CD14-positive monocyte (primary cell): ENCODE measurements around the gene GSC. TPM values are rescaled to one million over a fixed set of nuclear protein-coding genes. Genes with fewer than 3 reads are reported as not detected.
"Not testable (repeated sequence)": the region's sequence is repeated elsewhere in the genome, so short reads cannot be mapped to it uniquely, and the experiment has no call there.

Experiments
- DNase-seq, 3 donors: peaks; one replicate each; pipeline ENCODE4 v3.0.0-alpha.2; 2011 to 2022
- H2AFZ ChIP-seq: 2 replicates; pipeline ENCODE4 v1.6.0; 2012; ENCODE audit warnings: mild to moderate bottlenecking, low read depth, low read length, inconsistent platforms; ENCODE audit not compliant: insufficient read depth, poor library complexity, severe bottlenecking
- H3K27ac ChIP-seq, 2 donors: 1 replicate in 1 of 2; 2 replicates in 1 of 2; pipeline ENCODE4 v1.5.1; 2012 to 2013; ENCODE audit warnings: low read length in 2 of 2, control low read depth in 1 of 2, inconsistent platforms in 1 of 2, low read depth in 1 of 2, mild to moderate bottlenecking in 1 of 2
- H3K27me3 ChIP-seq, 2 donors: one replicate each; pipeline versions ENCODE4 v1.6.0 to v1.6.1; 2011 to 2013; ENCODE audit warnings: low read length in 2 of 2; ENCODE audit not compliant: control insufficient read depth in 2 of 2, insufficient read depth in 2 of 2
- H3K36me3 ChIP-seq, 2 donors: replicated peaks in 1 of 2; 1 replicate in 1 of 2; 2 replicates in 1 of 2; pipeline versions ENCODE4 v1.5.1 to v1.6.1; 2012 to 2013; ENCODE audit warnings: low read length in 2 of 2, control low read depth in 1 of 2, inconsistent platforms in 1 of 2, mild to moderate bottlenecking in 1 of 2; ENCODE audit not compliant: insufficient read depth in 2 of 2, control insufficient read depth in 1 of 2
- H3K4me1 ChIP-seq, 2 donors: 1 replicate in 1 of 2; 2 replicates in 1 of 2; pipeline versions ENCODE4 v1.5.1 to v1.6.1; 2012 to 2013; ENCODE audit warnings: low read length in 2 of 2, control low read depth in 1 of 2, inconsistent platforms in 1 of 2, mild to moderate bottlenecking in 1 of 2, moderate library complexity in 1 of 2; ENCODE audit not compliant: insufficient read depth in 2 of 2, control insufficient read depth in 1 of 2
- H3K4me2 ChIP-seq: replicated peaks from 2 replicates; pipeline ENCODE3; 2012; ENCODE audit warnings: low read length, moderate library complexity, mild to moderate bottlenecking; ENCODE audit not compliant: poor library complexity, severe bottlenecking; ENCODE audit errors: extremely low read depth
- H3K4me3 ChIP-seq, 3 experiments: fragments of 200-600 bp in 1 of 3; sonication (generic) in 1 of 3; replicated peaks in 1 of 3; 1 replicate in 2 of 3; 2 replicates in 1 of 3; pipeline ENCODE4 v1.5.1; 2011 to 2013; ENCODE audit warnings: low read length in 3 of 3, mild to moderate bottlenecking in 3 of 3, control low read depth in 2 of 3, low read depth in 2 of 3, inconsistent platforms in 1 of 3, moderate library complexity in 1 of 3
- H3K79me2 ChIP-seq: 2 replicates; pipeline ENCODE4 v1.6.0; 2012; ENCODE audit warnings: mild to moderate bottlenecking, control low read depth, inconsistent platforms, low read length, moderate library complexity; ENCODE audit not compliant: insufficient read depth
- H3K9ac ChIP-seq: 2 replicates; pipeline ENCODE4 v1.6.0; 2017; ENCODE audit warnings: low read length, mild to moderate bottlenecking; ENCODE audit not compliant: insufficient read depth, poor library complexity, severe bottlenecking
- H3K9me3 ChIP-seq, 2 donors: replicated peaks in 1 of 2; 1 replicate in 1 of 2; 2 replicates in 1 of 2; pipeline versions ENCODE4 v1.5.1 to v1.6.1; 2012 to 2013; ENCODE audit warnings: low read length in 2 of 2, control low read depth in 1 of 2; ENCODE audit not compliant: control insufficient read depth in 1 of 2, insufficient read depth in 1 of 2
- H4K20me1 ChIP-seq: 2 replicates; pipeline ENCODE4 v1.6.0; 2012; ENCODE audit warnings: mild to moderate bottlenecking, low read length, control low read depth, moderate library complexity; ENCODE audit not compliant: insufficient read depth
- H3K27ac Mint-ChIP-seq, 7 donors: one replicate each; pipeline ENCODE4 v1.8.0; 2020; ENCODE audit warnings: mild to moderate bottlenecking in 7 of 7, mixed read lengths in 7 of 7, moderate library complexity in 6 of 7, inconsistent platforms in 2 of 7
- H3K27me3 Mint-ChIP-seq, 3 donors: one replicate each; pipeline ENCODE4 v1.8.0; 2021 to 2022; ENCODE audit warnings: low read depth in 3 of 3, mild to moderate bottlenecking in 3 of 3, mixed read lengths in 3 of 3, moderate library complexity in 3 of 3, inconsistent platforms in 1 of 3
- H3K36me3 Mint-ChIP-seq, 2 donors: one replicate each; pipeline ENCODE4 v1.8.0; 2020; ENCODE audit warnings: mixed read lengths in 2 of 2, inconsistent platforms in 1 of 2, mild to moderate bottlenecking in 1 of 2
- H3K4me1 Mint-ChIP-seq: one replicate; pipeline ENCODE4 v1.8.0; 2020; ENCODE audit warnings: mild to moderate bottlenecking, mixed read lengths
- H3K4me3 Mint-ChIP-seq, 2 donors: one replicate each; pipeline ENCODE4 v1.8.0; 2020; ENCODE audit warnings: mild to moderate bottlenecking in 2 of 2, mixed read lengths in 2 of 2, moderate library complexity in 1 of 2
- H3K9me3 Mint-ChIP-seq, 7 donors: one replicate each; pipeline ENCODE4 v1.8.0; 2020 to 2022; ENCODE audit warnings: mixed read lengths in 7 of 7, mild to moderate bottlenecking in 6 of 7, moderate library complexity in 6 of 7, inconsistent platforms in 2 of 7
- CTCF ChIP-seq: fragments of 200-600 bp; IDR thresholded peaks from one replicate; pipeline ENCODE4 v1.8.0; 2022; ENCODE audit warnings: antibody characterized with exemption, mild to moderate bottlenecking
- WGBS: methylation state at CpG from one replicate; pipeline ENCODE4 v1.1.5; 2013; ENCODE audit warnings: missing lambda C conversion rate; ENCODE audit not compliant: insufficient coverage; 5-methylcytosine and 5-hydroxymethylcytosine counted together
- intact Hi-C, 2 donors: fragments of 100-400 bp; cut with micrococcal nuclease; formaldehyde crosslinking; loops; one replicate each; pipeline versions ENCODE4 v1.15.0 to v1.15.1; 2023
- polyA plus RNA-seq, 3 donors: library from polyadenylated mRNA; depleted of rRNA in 1 of 3; unstranded in 2 of 3; stranded (reverse) in 1 of 3; fragments of 300-500 nt in 2 of 3; fragments of >200 nt in 1 of 3; fragmentation: Illumina TruSeq in 2 of 3; gene quantifications; 1 replicate in 2 of 3; 2 replicates in 1 of 3; pipeline ENCODE4 v1.2.3, GENCODE V29; 2012 to 2021

The GSC gene
- polyA plus RNA-seq, 3 donors: not detected

- Histone ChIP-seq H3K9me3 (no peaks in the 10 kb centered on the region), H3K4me3 (no peak overlapping the region), H4K20me1 (no peaks in the 10 kb centered on the region), H3K27me3 (no peaks in the 10 kb centered on the region), H3K36me3 (no peaks in the 10 kb centered on the region), H3K27ac (no peak overlapping the region), H3K4me1 (no peaks in the 10 kb centered on the region), H2AFZ (no peak overlapping the region), H3K4me2 (no peak overlapping the region), H3K9ac (no peak overlapping the region), H3K79me2 (no peaks in the 10 kb centered on the region)
- Mint-ChIP-seq H3K27ac (no peak overlapping the region), H3K9me3 (no peaks in the 10 kb centered on the region), H3K36me3 (no peaks in the 10 kb centered on the region), H3K4me1 (no peaks in the 10 kb centered on the region), H3K27me3 (peaks cover 9 to 13% (median 11%) of the 10 kb centered on the region in 3 donors), H3K4me3 (no peak overlapping the region)
- TF ChIP-seq CTCF: no peak
- no peak for DNase-seq
- 97% methylated on average over 7 of the region's 8 CpGs for WGBS
- intact Hi-C loops: no loop called here
Measured at GRCh38 chr14:94801225-94801624, 31.3 kb upstream of the GSC start.

GRCh38 chr14:94800764-94801163 is 30.9 kb upstream of the GSC start:
- DNase-seq, H3K36me3 Mint-ChIP-seq: not testable (repeated sequence)

More at GRCh38 chr14:94800764-94801163, 30.9 kb upstream of the GSC start:
- H3K4me2 ChIP-seq, H3K4me1 ChIP-seq, H3K4me3 Mint-ChIP-seq, H3K9me3 ChIP-seq, H3K4me3 ChIP-seq, H3K27ac ChIP-seq, intact Hi-C loops, H3K27me3 ChIP-seq, H3K9me3 Mint-ChIP-seq, H4K20me1 ChIP-seq, H3K4me1 Mint-ChIP-seq, H3K36me3 ChIP-seq, H3K9ac ChIP-seq, H3K79me2 ChIP-seq, H3K27ac Mint-ChIP-seq, H2AFZ ChIP-seq: not testable (repeated sequence)
- 83% methylated on average over 2 of the region's 9 CpGs for WGBS
- peaks cover 8 to 12% (median 9%) of the 10 kb centered on the region in 3 donors for H3K27me3 Mint-ChIP-seq
